Loucy (cell line): ENCODE data around the gene MIA.

Experiments
- EZH2phosphoT487 ChIP-seq: fragments of 200-600 bp; IDR thresholded peaks from 2 replicates; pipeline ENCODE4 v1.6.1; 2018; ENCODE audit warnings: antibody characterized with exemption, mild to moderate bottlenecking, moderate library complexity, borderline replicate concordance
- TF ChIP-seq, protein P1 (sequence below): fragments of 200-600 bp; sonication (generic); conservative IDR thresholded peaks from 2 replicates; pipeline ENCODE4 v1.5.1; 2014; ENCODE audit warnings: mild to moderate bottlenecking, antibody characterized with exemption, low read length

DNA sequence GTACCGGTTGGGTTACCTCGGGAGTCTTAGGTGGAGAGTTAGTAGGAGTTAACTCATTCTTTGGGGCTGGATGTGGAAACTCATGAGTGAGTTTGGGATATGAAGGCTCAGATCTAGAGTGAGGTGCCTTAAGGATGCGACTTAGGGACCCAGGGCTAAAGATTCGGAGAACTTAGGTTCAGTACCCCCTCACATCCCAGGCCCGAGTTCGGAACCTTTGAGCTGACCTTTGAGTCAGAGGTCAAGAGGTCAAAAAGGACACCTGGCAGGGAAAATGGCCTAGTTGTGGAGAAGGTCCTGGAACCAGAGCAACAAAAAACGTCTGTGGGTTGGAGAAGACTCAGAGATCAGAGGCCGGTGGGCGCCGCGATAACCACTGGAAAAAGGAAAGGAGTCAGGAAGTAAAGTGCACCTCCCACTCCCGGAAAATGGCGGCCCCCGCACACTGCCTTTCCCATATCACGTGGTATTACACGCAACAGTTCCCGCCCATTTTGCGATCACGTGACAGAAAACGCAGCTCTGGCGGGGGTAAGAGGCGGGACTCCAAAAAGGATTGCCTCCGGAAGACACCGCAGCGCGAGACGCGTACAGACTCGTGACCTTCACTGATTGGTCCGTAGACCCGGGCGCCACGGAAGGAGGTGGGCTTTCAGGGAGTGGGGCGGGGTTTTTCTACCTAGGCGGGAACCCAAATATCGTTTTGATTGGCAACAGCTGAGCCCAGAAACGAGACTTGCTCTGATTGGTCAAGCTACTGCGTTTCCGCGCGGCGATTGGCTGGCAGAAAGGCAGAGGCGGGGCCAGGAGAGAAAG is 25.1 kb upstream of the MIA start, which contains the start of gene ACTMAP:
- TF ChIP-seq, protein P1, sequence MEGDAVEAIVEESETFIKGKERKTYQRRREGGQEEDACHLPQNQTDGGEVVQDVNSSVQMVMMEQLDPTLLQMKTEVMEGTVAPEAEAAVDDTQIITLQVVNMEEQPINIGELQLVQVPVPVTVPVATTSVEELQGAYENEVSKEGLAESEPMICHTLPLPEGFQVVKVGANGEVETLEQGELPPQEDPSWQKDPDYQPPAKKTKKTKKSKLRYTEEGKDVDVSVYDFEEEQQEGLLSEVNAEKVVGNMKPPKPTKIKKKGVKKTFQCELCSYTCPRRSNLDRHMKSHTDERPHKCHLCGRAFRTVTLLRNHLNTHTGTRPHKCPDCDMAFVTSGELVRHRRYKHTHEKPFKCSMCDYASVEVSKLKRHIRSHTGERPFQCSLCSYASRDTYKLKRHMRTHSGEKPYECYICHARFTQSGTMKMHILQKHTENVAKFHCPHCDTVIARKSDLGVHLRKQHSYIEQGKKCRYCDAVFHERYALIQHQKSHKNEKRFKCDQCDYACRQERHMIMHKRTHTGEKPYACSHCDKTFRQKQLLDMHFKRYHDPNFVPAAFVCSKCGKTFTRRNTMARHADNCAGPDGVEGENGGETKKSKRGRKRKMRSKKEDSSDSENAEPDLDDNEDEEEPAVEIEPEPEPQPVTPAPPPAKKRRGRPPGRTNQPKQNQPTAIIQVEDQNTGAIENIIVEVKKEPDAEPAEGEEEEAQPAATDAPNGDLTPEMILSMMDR = no peak
- no peak for TF ChIP-seq EZH2phosphoT487
